HG03460 (cell line): Measurements from ENCODE around the gene KCNJ8.
"Not testable (repeated sequence)": the region's sequence is repeated elsewhere in the genome, so short reads cannot be mapped to it uniquely, and the experiment has no call there.

Source experiments
- ATAC-seq: cut with Tn5 transposase; IDR thresholded peaks from one replicate; pipeline ENCODE4 v1.9.1; 2021; ENCODE audit not compliant: unreplicated experiment

The KCNJ8 gene

DNA sequence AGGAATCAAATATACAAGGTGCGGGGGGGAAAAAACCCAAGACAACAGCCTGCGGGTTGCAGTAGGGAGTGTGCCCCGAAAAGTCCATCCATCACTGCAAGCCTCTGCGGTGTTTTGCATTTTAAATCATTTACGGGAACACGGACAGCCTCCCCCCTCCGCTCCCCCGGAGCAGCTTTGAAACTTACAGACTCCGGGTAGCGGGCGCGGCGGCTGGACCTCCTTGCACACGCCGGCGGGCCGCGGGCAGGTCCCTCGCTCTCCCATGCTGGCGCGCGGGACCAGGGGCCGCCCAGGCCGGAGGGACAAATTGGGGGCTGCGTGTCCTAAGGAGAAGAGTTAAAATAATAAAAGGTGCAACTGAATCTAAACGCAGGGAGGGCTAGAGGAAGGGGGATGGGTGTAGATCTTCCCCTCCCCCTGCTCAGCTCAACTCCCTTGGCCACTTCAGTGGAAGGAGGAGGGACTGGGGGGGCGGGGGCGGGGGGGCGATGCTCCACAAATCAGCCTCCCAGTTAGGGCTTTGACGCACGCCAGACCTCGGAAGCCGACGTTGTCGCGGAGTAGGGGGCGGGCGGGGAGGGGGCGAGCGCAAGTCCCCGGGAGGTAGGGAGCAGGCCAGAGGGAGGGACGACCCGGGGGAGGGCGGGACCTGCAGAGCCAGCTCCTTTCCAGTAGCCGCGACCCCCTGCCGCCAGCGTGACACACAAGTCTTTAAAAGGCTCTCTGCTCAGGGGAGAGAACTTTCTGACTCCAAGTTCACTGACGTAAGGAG is at the start of gene KCNJ8:
KCNJ8 (minus strand) TSS at position 349 of the 775 bp plus-strand sequence. CDS start 1,090 bp downstream, outside the sequence.
- no peak for ATAC-seq

DNA sequence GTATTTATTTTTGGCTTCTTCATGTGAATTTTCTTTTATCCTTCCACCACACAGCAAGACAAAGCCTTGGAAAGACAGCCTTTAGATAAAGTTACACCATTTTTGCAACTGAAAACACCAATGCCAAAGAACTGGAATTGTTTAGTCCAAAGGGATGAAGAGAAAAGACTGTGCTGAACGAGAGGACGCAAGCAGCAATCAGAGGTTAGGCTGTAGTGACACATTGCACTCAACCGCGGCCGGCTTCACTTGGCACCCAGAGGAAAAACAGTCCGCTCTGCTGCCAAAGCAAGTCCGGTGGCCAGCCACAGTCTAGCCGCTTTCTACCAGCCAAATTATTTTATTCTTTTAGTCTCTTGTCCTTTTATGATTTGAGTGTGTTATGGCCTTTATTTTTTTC is 49.1 kb upstream of the KCNJ8 start:
- no peak for ATAC-seq

DNA sequence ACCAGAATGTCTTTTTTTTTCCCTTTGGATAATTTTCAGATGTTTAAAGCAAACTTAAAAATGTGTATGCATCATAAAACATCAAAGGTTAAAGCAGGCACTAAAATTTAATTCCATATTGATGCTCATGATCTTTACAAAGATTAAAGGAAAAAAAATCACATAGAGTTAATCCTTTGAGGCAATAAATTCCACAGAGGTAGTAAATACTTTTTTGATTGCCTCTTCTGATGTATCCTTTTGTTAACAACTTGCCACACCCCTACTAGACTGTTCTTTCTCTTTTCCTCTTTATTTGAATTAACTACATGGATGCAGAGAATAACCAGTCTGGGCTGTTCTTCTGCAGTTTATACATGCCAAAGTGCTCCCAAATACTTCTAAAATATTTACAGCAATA is 45.2 kb upstream of the KCNJ8 start:
- ATAC-seq = no peak

DNA sequence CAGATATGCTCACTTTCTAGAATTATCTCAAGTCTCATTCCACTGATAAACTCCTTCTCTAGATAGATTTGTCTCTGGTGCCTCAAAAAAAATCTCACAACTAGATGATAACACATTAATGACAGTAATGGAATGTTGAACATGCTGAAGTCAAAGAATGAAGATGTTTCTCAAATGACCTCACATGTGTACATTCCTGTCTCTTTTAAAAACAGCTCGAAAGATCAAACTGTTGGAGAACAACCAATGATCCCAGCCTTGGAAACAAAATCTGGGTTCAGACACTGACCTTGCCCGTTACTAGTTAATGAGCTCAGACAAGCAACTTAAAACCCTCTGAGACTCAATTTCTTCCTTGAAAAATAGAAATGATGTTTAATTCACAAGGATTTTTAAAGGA is 44.7 kb upstream of the KCNJ8 start:
- ATAC-seq = no peak

DNA sequence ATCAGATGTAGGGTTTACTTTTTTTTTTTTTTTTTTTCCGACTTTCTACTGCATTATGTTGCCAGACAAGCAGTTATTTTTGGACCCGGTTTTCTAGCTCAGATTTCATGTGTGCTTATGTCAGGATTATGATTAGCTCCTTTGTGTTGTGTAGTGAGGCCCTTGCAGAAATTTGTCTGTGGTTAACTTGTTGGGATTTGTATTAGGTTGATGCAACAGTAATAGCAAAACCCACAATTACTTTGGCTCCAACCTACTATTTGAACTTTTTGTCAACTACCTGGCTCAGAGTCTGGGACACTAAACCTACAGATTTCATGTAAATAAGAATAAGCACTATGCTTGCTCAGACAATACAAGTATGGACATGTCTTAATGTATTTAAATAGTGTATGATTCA is 44.1 kb upstream of the KCNJ8 start:
- ATAC-seq = no peak

DNA sequence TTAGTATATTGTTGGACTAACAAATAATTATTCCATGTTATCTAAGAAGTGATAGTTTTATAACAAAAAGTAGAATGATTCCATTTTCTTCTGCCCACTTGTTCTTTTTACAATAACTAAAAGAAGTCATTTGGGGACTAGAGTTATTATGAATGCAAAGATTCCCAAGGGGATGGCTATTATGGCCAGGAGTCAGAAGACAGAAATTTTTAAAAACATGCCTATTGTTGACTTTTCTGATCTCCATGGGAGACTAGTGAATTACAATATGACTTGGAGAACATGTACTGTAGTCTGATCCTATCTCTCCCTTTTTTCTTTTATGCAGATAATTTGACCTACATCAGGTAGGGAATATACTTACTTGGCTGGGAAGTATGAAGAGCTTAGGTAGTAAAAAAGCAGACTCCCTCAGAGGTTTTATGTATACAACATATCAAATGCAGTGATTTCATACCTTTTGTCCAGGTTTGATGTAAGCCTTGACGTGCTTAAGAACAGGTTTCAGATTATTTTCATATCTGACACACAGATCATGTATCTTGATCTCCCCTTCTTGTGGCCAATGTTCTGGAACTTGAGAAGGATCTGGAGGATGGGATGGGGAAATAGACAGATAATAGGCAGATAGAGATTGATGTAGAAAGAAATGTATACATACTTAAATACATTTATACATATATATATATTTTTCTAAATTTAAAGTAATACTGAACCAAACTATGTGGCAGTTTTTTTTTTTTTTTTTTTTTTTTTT is 41.0 kb upstream of the KCNJ8 start:
- ATAC-seq = no peak

DNA sequence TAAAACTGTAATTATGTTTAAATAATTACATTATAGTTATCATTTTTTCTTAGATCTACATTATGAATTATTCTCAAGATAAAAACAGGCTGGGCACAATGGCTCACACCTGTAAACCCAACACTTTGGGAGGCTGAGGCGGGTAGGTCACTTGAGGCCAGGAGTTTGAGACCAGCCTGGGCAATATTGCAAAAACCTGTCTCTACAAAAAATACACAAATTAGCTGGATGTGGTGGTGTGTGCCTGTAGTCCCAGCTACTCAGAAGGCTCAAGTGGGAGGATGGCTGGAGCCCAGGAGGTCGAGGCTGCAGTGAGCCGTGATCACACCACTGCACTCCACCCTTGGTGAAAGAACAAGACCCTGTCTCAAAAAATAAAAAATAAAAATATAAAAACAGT is 40.3 kb upstream of the KCNJ8 start:
- no peak for ATAC-seq

DNA sequence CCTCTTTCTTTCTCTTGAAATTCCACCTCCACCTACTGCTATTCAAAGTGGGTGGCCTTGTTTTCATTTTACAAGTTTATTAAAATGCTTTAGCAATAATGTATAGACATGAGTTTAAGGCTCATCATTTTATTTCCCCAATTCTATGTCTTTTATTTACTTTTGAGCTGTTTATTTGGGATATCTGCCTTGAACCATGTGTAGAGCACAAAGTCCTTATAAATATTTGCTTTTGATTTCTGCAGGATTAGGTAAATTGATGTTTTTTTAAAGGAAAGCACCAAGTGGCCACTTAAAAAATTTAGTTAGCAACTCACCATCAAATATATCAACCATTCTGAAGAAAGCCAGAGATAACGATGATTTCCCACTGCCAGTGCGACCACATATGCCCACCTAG is 39.8 kb upstream of the KCNJ8 start:
- ATAC-seq = no peak

DNA sequence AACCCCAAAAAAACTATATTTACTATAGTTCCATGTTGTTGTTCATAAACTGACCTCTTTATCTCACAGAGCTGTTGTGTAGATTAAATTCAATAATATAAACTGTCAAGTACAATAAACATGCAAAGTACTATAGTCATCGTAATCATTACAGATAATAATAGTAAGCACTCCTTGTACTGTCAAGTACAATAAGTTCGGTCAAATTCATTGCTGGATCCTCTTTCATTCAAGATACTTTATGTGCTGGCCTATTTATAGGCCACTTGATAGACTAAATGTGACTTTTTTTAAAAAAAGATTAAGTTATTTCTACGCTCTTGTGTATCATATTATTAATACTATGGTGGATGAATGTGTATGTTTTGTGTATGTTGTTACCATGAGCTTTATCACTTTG is 39.2 kb upstream of the KCNJ8 start:
- ATAC-seq = no peak

DNA sequence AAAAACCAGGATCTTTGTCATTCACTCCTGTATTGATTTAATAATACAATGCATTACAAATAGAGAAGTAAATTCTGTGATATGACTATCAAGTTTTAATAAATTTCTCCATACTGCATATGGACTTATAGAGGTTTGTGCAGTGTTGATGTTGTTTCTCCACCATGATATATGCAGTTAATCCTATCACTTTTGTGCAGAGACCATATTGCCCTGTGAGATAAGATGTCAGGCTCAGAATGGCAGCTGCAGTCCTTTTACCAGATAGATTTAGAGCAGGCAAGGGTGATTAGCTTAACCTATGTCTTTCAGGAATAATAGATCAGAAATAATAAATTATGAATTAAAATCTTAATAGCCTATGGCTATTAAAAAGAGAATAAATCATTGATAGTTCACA is 38.6 kb upstream of the KCNJ8 start:
- no peak for ATAC-seq

DNA sequence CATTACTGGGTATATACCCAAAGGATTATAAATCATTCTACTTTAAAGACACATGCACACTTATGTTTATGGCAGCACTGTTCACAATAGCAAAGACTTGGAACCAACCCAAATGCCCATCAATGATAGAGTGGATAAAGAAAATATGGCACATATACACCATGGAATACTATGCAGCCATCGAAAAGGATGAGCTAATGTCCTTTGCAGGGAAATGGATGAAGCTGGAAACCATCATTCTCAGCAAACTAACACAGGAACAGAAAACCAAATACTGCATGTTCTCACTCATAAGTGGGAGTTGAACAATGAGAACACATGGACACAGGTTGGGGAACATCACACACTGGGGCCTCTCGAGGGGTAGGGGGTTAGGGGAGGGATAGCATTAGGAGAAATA is 37.8 kb upstream of the KCNJ8 start:
- not testable (repeated sequence) for ATAC-seq

DNA sequence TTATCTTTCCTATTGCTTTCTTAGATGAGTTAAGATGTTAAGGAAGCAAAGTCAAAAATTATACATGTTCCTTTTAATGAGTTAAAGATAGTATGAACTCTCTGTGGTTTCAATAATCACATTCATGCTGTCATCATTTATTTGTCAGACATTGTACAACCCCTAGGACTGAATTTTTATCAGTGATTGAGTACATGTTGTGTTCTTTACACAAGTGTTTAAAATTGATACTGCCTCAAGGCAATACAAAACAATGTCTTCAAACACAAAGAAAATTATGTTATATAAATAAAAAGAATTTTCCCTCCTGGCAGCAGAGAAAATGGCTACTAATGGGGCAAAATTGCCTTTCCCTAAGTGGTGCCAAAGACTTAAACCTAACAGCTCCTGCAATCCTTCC is 34.6 kb upstream of the KCNJ8 start:
- ATAC-seq = no peak

DNA sequence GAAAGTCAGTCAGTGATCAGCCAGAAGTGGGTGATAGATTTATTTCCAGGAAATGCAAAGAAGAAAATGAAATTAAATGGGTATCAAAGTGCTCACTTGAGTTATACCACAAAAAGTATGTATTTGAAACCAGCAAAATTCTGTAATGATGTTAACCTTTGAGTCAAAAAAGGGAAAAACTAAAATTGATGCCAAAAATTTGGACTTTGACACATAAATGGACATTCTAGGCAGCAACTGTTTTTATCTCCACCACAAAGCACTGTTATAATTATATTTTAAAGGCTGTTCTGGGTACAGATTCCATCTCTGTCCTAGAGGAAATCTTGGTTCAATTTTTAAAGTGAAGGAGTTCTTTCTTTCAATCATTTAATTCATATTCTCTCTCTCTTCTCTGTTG is 31.7 kb upstream of the KCNJ8 start:
- no peak for ATAC-seq

DNA sequence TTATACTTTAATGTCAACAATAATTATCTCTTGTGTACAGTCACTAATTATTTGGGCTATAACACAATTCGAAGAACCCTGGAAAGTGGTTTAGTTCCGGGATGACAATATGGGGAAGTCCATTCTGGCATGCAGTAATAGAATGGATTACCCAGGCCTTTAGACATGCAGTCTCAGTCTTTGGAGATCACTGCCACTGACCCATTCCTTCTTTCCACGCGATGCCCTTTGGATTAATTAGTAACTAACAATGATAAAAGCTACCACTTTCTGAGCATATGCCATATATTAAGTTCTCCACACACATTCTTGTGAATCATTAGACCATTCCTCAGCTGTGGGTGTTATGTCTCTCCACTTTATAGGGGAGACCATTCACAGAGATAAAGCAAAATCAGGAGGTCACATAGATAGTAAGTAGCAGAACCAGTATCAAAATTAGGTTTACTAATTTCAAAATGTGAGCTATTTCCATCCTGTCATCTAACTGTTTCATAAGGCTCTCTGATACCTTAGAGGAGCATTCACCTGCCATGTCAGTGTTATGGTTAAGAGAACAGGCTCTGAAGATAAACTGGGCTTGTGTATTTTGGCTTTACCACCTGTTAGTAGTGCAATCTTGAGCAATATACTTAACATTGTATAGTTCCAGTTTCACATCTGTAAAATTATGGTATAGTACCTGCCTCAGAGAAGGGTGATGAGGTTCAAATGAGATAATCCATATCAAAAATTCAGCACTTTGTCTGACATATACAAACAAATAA is 27.2 kb upstream of the KCNJ8 start:
- ATAC-seq = no peak

DNA sequence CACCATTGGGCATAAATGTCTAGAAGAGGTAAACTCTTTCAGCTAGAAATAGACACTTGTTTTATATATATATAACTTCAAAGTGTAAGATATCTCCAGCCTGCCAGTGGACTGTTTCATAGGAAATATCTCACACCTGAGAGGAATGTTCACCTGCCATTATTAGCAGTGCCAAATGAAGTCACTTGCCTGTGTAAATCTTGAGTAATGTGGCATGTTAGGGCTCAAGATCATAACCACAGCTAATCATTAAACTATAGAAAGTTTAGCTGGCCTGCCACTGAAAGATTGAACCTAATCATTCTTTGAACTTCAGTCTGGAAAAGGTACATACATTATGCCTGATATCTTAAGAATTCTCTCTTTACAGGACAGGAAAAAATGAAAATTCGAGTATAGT is 25.5 kb upstream of the KCNJ8 start:
- no peak for ATAC-seq

DNA sequence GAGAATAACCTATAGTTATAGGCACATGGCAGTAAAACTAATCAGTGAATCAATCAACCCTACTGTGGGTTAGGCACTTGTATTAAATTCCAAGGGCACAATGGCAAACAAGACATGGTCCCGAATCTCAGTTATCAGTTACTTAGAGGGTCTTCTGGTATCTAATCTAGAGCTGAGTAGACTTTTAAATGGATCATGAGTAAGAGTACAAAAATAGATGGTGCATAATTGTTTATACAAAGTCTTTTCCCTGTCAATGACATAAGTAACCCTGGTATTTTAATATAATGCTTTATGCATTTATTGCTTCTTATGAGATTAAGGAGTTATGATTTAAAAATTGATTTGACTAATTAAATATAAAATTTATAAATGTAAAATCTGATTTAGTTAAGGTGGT is 23.0 kb upstream of the KCNJ8 start:
- ATAC-seq = no peak

DNA sequence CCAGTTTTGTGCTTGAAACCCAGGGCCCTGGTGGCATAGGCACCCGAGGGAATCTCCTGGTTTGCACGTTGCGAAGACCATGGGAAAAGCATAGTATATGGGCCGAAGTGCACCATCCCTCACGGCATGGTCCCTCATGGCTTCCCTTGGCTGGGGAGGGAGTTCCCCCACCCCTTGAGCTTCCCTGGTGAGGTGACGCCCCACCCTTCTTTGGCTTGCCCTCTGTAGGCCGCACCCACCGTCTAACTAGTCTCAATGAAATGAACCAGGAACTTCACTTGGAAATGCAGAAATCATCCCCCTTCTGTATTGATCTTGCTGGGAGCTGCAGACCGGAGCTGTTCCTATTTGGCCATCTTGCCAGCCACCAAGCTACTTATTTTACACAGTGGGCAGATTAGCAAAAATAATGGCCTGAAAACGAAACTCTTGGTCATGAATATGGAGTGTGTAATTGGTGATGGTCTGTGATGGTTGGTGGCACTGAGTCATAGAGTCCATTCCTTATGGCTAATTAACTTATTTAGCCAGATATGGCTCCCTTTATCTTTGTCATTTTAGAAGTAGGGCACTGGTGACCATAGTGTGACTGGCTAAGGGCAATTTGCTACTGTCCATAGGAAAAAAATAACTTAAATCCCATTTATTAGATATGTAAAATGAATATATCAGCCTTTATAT is 21.3 kb upstream of the KCNJ8 start:
- ATAC-seq = no peak

DNA sequence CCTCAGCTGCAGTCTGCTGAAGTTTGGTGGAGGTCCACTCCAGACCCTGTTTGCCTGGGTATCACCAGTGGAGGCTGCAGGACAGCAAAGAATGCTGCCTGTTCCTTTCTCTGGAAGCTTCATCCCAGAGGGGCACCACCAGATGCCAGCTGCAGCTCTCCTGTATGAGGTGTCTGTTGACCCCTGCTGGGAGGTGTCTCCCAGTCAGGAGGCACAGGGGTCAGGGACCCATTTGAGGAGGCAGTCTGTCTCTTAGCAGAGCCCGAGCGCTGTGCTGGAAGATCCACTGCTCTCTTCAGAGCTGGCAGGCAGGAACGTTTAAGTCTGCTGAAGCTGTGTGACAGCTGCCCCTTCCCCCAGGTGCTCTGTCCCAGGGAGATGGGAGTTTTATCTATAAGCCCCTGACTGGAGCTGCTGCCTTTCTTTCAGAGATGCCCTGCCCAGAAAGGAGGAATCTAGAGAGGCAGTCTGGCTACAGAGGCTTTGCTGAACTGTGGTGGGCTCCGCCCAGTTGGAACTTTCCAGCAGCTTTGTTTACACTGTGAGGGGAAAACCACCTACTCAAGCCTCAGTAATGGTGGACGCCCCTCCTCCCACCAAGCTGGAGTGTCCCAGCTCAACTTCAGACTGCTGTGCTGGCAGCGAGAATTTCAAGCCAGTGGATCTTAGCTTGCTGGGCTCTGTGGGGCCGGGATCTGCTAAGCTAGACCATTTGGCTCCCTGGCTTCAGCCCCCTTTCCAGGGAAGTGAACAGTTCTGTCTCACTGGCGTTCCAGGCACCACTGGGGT is 20.5 kb upstream of the KCNJ8 start:
- ATAC-seq = not testable (repeated sequence)

DNA sequence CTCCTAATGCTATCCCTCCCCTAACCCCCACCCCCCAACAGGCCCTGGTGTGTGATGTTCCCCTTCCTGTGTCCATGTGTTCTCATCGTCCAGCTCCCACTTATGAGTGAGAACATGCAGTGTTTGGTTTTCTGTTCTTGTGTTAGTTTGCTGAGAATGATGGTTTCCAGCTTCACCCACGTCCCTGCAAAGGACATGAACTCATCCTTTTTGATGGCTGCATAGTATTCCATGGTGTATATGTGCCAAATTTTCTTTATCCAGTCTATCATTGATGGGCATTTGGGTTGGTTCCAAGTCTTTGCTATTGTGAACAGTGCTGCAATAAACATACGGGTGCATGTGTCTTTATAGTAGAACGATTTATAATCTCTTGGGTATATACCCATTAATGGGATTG is 15.2 kb upstream of the KCNJ8 start:
- not testable (repeated sequence) for ATAC-seq
